NCI-H1417 (cell line): Measurements from ENCODE around the gene FNDC3B.

ENCODE experiments used
- DNase-seq, 3 experiments: peaks; one replicate each; lab custom pipeline; 2025; lab: John Stamatoyannopoulos, UW

The FNDC3B gene

DNA sequence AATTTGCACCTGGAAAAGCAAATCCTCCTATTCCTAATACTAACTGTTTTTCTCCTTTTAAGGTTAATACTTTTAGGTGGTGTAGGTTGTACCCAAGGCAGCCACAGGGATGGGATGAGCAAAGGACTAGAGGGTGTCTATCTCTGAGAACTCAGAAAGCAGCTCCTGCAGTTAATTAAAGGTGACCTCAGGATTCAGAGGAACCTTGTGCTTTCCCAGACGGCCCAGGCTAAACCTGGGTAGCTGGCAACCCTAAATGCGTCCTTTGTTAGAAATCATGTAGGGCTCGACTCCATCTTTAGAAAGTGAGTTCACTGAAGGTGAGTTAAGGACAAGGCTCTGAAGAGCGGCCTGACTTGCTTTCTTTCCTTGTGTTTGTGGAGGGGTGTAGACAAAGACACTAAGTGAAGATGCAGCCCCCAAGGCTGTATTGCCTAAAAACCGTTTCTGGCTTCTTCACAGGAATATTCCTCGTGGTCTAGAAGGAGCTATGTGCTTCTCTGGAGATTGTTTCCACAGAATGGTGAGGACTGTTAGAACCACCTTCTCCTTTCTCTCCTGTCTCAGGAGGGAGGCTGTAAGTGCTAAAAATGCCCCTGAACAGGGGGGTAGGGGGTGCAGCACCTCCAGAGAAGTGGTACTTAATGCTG, 14.9 kb downstream of the FNDC3B start:
- no peak for DNase-seq

DNA sequence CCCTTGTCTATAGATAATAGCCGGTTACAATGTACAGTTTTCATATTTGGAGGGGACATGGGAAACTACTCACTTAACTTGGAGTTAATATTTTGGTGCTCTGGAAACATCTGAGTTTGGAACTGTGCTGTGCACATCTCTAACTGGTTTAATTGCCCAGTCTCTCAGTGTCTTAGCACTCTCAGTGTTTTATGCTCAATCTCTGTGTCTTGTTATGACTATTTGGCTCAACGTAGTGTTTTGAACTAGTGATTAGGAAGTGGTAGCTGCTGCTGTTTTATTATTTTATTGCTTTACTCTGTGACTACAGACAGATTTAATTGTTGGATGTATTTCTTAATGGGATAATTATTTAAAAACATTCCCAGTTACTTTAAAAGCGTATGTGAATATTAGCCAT, 17.0 kb downstream of the FNDC3B start:
- DNase-seq = no peak

DNA sequence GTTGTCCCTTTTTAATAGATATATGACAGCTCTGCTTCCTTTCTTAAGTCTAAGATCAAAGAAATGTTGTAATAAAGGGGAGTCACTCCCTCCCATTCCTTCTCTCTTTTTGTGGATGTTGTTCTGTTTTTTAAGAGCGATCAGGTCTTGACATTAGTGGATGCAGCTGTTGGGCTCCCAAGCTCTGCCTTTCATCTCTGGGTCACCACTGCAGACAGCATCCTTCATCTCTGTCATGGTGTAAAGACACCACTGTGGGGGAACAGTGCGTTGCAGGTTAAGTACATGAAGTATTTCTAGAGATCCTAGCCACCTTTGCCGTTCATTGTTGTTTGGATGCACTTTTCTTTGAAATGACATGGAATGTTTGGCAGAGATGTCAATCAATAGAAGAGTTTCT, 17.7 kb downstream of the FNDC3B start:
- DNase-seq = no peak

DNA sequence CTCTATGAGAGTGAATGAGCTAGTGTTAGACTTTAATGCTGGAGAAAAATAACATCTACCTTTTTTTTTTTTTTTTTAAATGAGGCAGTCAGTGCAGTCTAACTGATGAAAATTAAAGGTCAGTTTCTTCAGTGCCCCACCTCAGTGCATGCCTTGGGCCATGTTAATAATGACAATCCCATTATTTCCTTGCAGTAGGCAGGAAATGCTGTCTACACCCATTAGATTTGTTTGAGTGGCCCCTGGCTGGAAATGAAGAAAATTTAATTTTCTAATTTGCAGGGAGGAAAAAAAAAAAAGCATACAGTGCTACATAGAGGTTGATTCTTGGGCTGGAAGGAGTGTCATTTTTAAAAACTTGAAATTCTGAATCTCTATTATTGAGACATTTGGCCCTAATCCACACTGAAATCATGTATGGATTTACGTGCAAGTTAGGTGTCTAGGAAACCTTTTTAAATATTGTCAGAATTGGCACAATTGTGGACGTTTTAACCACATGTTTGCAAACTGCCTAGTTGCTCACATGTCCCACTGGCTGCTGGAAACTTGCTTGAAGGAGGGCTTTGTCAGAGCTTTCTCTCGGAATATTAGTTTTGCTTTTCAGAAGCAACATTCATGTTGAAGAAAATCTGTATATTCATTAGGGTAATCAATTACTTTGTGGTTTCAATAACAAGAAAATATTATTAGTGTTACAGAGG, 18.4 kb downstream of the FNDC3B start:
- DNase-seq = peak in 1 of 3 experiments; percentile 30

DNA sequence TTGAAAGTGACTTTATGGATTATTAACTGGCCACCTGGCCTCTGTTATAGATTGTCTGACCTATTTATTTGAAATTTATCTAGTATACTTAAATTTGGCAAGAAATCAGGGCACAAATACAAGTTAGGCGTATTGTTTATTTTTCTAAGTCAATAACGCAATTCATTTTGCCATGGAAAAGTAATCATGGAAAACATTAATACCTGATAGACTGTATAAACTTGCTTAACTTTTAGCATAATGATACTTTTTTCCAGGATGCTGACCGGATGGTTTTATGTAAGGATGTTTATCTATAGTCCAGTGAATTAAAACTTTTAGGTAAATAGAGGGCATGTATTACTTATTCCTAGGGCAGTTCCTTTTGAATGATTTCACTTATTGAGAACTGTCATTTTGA, 20.2 kb downstream of the FNDC3B start:
- DNase-seq = no peak

DNA sequence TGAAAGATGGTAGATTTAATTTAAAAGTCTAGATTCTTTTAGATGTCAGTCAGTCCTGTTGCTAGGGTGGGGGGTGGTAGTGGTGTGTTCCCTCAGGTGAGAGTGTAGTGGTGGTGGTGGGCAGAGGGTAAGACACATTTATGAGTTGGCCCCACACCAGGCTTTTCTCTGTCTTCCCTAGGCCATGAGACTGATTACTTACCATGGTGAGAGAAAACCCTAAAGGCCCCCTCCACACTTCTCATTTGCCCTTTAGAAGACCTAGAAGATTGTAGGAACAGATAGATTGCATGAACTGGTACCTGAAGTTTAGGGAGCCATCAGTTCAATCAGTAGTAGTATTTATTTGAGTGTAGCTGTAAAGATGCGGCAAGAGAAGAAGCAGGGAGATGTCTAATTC, 20.9 kb downstream of the FNDC3B start:
- DNase-seq = no peak

DNA sequence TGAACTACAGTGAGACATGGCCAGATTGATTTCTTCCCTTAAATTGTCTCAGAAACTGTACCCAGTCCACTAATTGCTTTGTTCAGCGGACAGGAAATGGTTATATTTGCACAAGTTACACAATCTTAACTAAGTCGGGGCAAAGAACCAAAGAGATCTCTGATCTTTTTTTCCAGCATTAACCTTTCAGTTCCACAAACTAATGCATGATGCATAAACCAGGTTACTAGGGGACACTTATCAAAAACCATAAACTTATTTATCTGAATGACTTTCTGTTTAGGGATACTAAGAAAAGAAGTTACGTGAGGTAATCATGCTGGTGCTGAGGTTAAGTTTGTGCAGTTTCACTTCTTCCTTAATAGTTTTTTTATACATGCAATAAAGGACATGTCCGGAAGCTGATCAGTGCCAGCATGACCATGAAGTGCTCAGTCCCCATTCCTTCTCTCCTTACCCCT, 22.4 kb downstream of the FNDC3B start:
- peak in 1 of 3 experiments; percentile 11 for DNase-seq

DNA sequence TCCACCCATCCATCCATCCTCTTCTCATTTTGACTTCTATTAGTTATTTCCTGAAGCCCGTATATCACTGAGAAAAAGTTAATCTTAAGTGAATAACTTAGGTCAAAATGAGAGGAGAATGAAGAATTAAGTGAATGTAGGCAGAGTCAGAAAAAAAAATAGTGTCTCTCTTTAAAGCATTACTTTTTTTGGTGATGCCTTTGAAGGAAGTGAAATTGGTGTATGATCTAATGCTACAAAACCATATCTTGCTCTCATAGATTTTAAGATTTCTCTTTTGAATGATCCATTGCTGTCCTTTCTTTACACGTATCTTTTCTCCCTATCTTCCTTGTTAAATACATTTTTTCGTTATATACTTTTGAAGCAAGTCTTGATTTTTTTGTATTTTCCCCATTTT, 23.4 kb downstream of the FNDC3B start:
- no peak for DNase-seq

DNA sequence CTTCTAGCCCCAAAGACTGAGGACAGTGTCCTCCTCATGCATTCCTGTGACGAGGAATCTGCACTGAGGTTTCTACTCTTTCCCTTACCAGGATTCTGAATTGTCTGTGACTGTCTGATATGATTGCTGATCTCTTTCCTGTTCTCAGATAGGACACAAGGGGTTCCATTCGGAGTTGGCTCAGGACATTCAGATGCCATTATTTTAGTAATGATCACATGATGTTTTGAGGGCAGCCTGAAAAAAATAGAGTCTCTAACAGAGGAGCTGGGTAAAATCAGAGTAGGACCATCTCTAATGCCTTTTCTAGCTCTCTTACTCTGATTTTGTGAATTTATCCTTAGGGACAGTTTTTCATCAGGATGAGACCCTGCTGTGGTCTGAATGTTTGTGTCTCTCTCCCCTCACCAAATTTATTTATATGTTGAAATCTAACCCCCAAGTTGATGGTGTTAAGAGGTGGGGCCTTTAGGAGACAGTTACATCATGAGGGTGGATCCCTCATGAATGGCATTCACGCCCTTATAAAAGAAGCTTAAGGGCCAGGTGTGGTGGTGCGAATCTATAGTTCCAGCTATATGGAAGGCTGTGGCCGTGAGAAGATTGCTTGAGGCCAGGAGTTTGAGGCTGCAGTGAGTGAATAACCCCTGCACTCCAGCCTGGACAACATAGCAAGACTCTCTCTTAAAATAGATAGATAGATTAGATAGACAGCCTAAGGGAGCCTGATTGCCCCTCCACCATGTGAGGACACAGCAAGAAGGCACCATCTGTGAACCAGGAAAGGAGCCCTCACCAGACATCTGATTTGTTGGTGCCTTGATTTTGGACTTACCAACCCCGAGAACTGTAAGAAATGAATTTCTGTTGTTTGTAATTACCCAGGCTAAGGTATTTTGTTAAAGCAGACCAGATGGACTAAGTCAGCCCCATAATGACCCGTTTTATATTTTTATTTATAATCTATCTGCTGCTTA, 24.4 kb downstream of the FNDC3B start:
- DNase-seq = no peak

DNA sequence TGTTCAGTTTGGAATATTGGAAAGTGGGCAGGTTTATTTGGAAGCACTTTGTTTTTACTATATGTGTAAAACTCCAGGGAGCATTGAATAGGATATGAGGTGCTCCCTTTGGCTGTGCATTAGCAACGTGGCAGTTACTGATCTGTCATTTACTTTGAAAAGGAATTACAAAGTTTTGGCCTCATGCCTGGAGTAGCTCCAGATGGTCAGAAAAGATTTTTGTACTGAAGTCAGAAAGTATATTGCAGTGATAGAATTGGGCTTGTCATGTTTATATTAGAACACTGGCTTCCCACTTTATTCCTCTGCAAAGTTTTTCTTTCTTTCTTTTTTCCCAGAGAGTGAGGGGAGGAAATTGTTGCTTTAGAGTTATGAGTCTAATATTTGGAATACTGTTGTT, 26.1 kb downstream of the FNDC3B start:
- DNase-seq = no peak

DNA sequence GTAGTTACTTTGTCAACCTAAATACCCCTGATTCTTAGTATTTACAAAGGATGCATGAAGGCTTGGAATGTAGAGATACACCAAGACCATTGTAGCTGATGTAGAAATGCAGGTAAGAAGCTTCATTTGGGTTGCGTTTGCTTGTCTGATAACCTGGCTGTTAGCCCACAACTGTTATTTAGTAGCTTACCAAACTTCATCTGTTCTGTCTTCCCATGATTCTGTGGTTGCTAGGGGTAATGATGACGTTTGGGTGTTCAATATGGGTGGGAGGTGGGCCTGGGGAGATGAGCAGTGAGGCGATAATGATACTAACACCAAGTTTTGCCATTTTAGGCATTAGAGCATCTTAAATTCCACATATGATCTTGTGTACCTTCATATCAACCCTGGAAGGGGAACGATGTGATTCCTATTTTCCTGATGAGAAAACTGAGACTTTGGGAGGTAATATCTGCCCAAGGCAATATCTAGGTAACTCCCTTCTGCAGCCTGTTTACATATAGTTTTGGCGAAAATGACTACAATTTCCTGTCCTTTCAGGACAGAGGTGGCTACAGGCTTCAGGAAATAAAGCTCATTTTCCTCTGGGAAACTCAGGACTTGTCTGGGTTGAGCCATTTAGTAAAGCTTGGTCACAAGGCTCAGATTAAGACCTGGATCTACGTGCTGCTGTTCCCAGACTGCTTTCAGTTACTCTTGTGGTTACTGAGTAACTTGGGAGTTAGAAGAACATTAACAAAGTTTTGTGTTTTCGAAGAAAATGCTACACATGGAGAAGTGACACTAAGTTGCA, 26.8 kb downstream of the FNDC3B start:
- DNase-seq = no peak

DNA sequence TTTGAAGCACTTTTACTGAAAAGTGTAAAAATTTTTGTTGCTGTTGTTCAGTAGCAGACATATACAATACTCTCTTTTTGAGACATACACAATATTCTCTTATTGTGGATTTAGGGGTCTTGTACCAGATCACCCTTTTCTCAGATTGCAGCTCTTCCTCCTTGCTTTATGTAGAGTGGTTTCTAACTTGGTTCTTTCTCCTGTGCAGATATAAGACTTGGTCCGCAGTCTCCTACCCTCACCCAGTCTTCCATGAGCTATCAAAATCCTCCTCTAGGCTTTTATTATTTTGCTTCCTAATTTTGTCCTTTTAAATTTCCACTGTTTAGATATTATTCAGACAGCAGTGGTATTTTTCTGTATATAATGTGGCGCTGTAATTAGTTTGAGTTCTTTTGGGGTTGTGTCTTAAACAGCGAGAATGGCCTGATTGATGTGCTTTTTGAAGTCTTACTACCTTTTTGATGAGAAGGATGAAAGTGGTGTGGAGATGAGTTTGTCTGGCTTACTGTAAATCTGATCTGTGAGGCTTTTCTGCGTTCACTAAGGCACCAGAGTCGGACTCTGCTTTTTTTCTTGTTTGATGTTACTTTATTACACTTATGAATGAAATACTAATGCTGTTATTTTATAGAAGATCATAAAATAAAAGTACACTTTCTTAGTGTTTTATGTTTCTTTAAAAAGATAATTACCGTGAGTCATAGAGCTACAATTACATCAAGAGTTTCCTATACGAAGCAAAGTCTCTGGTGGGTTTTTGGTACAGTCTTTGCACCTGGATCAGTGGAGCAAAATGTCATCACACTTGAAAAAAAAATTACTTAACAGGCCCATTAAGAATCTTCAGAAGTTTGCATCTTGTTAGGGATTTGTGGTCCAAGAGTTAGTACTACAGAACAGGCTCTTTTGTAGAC, 27.8 kb downstream of the FNDC3B start:
- DNase-seq = no peak

DNA sequence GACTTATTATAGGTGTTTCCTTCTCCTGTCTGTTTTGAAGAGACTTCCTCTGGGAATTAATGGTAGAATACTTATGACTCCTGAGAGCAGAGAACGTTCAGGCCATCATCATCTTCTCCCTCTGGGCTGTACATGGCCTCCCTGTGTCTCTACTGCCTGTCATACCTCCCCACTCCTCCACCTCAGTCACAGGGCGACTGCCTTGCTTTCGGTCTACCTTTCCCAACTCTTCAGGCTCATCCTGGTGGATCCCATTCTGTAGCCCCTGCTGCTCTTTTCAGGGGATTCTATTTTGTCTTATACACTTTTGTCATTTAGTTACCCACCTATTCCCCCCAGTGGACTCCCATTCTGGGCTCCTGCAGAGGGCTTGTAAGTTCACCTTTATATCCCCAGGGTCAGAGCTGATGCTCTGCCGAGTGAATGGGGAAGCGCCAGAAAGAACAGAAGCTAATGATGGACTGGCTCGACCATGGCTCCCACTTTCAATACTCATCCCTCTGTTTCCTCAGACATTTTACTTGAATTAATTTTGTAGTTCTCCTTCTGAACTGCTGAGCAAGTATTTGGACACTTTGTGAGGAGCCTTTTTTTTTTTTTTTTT, 28.6 kb downstream of the FNDC3B start:
- no peak for DNase-seq

DNA sequence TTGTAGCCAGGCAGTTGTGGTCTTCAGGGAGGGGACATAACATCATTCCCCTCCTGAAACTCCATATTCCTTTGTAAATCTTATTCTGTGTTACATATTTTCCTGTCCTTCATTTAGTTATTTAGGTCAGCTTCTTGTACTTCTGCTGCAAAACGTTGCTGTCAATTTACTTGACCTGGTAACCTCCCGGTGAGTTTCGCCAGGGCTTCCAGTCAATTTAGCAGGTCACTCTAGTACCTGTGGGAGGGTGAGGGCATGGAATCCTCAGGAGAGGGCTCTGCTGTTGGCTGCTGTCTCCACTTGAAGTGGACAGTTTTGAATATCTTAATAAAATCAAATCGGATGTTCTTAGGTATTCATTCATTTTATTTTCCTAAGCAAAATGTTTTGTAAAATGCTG, 29.6 kb downstream of the FNDC3B start:
- DNase-seq = no peak

DNA sequence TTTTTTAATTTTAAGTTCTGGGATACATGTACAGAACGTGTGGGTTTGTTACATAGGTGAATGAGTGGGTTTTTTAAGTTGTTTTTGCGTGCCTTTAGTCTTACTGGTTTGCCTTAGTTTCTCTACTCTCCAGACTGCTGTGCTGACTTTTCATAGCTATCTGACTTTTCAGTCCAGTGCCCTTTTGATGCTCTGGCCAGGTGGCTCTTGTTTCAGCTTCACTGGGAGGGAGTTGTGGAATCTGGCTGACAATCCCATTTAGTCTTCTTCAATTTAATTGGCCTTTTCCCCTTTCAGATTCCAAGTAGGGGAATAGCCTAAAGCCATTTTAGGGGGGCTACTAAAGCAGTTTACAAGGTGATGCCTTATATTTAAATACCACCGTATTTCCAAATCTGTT, 30.1 kb downstream of the FNDC3B start:
- no peak for DNase-seq

DNA sequence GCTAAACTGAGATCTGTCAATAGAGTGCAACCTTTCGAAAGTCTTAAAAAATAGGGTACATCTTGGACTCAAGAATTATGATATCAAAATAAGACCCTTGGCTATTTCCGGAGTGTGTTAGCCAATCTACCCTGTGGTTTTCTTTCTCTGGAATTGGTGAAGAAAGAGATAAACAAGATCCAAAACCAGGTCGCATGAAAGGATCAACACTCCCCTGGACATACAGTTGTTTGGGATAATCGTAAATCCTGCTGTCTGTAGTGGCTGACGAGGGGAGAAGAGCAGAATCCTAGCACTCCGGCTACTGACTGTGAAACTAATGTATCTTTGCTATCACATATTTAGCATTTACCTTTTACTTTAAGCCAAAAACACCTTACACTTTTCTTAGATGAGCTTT, 30.9 kb downstream of the FNDC3B start:
- DNase-seq = no peak

DNA sequence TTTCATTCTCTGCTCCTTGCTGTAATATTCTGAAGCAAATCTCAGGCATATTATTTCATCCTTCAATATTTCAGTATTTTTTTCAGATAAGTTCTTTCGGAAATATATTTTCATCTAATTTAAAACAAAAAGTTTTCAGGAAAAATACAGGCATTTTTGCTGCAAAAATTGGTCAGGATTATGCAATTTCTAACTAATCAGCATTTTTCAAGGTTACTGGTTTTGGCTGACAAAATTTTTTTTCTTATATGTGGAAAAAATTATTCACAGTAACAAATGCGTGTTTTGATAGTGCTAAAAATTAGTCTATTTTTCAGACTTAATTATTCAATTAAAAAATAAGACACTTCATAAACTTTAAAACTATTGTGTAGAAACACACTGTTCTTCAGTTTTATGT, 31.4 kb downstream of the FNDC3B start:
- no peak for DNase-seq

DNA sequence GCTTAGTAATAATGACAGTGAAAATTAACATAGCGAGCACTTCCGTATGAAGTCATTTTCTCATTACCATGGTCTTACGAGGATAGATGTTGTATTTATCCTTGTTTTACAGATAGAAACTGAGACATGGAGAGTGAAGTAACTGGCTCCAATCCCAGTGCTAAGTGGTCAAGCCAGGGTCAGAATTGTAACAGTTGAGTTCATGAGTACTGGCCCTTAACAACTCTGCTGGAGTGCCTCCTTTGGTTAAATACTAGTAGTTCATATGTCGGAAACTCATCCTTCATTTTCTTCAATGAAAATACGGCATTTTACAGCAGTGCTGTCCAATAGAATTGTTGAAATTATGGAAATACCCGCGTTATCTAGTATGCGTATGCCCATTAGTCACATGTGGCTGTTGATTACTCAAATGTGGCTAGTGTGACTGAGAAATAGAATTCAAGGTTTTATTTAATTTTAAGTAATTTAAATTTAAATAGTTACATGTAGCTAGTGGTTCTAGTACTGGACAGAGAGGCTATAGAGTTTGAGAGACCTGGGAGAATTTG, 32.5 kb downstream of the FNDC3B start:
- DNase-seq = no peak

DNA sequence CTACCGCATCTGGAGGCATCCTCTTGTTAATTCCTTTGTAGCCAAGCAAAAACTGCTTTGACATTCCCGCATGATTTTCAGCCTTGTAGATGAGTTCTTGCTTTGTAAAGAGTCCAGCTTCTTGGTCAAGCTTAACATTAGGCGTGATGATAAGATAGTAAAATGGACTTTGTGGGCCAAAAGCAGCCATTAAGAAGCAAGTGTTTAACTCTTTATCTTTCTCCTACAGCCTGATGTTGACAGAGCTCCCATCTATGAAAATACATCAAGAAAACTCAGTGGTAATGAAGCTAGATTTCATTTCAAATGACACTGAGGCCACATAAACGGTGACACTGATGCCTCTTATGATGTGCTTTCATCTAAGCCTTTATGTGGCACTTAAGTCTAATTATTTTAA, 33.2 kb downstream of the FNDC3B start:
- DNase-seq = no peak
